Ascending aorta (tissue), 2 donors: ENCODE data around the gene NT5DC2. TPM values are rescaled to one million over a fixed set of nuclear protein-coding genes. Genes with fewer than 3 reads are reported as not detected.
A peak's percentile ranks its signal among the peaks of the same experiment; 100 is the strongest.

ENCODE experiments used
- DNase-seq, 2 donors: peaks; one replicate each; pipeline ENCODE4 v3.0.0-alpha.2; 2019; ENCODE audit warnings: low spot score in 2 of 2
- H3K27ac ChIP-seq, 2 donors: fragments of 200-600 bp; sonication (generic); one replicate each; pipeline ENCODE4 v1.5.1; 2016 to 2017; ENCODE audit warnings: mild to moderate bottlenecking in 1 of 2
- H3K27me3 ChIP-seq: fragments of 200-600 bp; sonication (generic); one replicate; pipeline ENCODE4 v1.5.1; 2017
- H3K36me3 ChIP-seq, 2 donors: fragments of 200-600 bp; sonication (generic); one replicate each; pipeline ENCODE4 v1.5.1; 2016
- H3K4me1 ChIP-seq, 2 donors: fragments of 200-600 bp; sonication (generic); one replicate each; pipeline ENCODE4 v1.5.1; 2016 to 2017; ENCODE audit warnings: mild to moderate bottlenecking in 1 of 2
- H3K4me3 ChIP-seq, 2 donors: fragments of 200-600 bp; sonication (generic); one replicate each; pipeline ENCODE4 v1.5.1; 2016 to 2017; ENCODE audit warnings: mild to moderate bottlenecking in 1 of 2
- H3K9me3 ChIP-seq, 2 donors: fragments of 200-600 bp; sonication (generic); one replicate each; pipeline ENCODE4 v1.5.1; 2016
- intact Hi-C: fragments of 100-400 bp; cut with DNase I; formaldehyde crosslinking; loops from one replicate; pipeline ENCODE4 v1.15.1; 2023
- total RNA-seq: library from RNA; depleted of rRNA; stranded (reverse); fragments of >200 nt; gene quantifications from one replicate; pipeline ENCODE4 v1.1.0, GENCODE V29; 2016
- TF ChIP-seq, protein P1 (sequence below), 3 experiments: fragments of 200-600 bp in 2 of 3; fragments of 450-650 bp in 1 of 3; sonication (generic) in 2 of 3; IDR thresholded peaks; one replicate each; pipeline ENCODE4 v1.5.1; 2016 to 2019; ENCODE audit warnings: antibody characterized with exemption in 3 of 3, mild to moderate bottlenecking in 1 of 3, moderate library complexity in 1 of 3

Gene NT5DC2
- total RNA-seq, 1 donor from 2014 or later, result 95.5 TPM

DNA sequence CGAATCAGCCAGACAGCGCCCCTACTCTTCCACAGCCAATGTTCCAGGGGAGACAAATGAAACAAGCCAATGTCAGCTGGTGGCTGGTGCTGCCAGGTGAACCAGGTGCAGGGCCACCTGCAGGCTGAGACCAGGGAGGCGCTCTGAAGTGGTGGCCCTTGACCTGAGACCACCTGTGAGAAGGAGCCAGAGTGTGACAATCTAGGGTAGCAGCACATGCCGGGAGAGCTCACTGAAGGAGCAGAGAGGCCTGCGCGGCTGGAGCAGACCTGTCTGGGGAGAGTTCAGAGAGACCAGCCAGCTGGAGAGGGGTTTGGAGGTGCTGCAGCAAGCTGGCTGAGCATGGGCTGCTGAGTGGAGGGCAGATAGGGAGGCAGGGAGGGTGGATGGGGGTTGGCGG is 39.2 kb downstream of the NT5DC2 start:
- no peaks in the 10 kb centered on the region for H3K27me3 ChIP-seq
- no peaks in the 10 kb centered on the region for H3K9me3 ChIP-seq
- intact Hi-C loops, result no loop called here
- H3K27ac ChIP-seq, result peak overlapping the region in 1 of 2 donors; percentile 33
- no peak for DNase-seq
- peaks cover 0 to 4% of the 10 kb centered on the region in 2 donors for H3K4me1 ChIP-seq
- H3K36me3 ChIP-seq, result peaks cover 38 to 42% of the 10 kb centered on the region in 2 donors
- TF ChIP-seq, protein P1, sequence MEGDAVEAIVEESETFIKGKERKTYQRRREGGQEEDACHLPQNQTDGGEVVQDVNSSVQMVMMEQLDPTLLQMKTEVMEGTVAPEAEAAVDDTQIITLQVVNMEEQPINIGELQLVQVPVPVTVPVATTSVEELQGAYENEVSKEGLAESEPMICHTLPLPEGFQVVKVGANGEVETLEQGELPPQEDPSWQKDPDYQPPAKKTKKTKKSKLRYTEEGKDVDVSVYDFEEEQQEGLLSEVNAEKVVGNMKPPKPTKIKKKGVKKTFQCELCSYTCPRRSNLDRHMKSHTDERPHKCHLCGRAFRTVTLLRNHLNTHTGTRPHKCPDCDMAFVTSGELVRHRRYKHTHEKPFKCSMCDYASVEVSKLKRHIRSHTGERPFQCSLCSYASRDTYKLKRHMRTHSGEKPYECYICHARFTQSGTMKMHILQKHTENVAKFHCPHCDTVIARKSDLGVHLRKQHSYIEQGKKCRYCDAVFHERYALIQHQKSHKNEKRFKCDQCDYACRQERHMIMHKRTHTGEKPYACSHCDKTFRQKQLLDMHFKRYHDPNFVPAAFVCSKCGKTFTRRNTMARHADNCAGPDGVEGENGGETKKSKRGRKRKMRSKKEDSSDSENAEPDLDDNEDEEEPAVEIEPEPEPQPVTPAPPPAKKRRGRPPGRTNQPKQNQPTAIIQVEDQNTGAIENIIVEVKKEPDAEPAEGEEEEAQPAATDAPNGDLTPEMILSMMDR (IDR thresholded peaks at IDR 0.05), result no peak
- H3K4me3 ChIP-seq, result peak overlapping the region in 1 of 2 donors; percentile 52

DNA sequence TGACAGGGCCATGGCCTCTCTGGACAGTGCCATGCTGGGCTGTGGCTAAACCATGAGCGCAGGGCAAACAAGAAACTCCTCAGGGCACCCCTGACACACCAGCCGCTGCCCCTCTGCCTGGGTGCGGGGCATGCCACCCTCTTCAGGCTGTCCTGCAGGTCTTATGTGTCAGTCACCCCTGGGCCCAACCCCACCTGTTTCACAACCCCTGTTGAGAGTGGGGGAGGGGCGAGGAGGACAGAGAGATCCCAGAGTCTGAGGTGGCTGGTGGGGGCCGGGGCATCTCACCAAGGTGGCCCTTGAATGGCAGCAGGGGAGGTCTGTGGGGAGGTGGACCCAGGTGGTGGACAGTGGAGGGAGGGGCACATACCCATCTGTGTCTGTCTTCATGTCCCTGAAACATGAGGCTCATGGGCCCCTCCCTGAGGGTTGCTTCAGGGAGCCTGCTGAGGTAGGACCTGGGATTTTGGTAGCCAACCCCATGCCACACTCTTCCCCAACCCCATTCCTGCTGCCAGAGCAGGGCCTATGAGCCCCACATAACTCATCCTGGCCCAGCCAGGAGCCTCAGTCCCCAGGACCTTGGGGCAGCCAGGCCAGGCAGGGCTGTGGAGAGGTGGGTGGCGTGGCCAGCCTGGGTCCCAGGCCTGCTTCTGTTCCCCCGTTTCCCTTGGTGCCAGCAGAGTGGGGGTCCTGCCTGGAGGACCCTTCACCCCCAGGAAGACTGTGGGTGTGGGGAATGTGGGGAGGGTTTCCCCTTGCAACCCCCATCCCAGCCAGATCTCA is 40.2 kb downstream of the NT5DC2 start:
- TF ChIP-seq, protein P1 (IDR thresholded peaks at IDR 0.05), result no peak
- H3K36me3 ChIP-seq, result peaks cover 48 to 52% of the 10 kb centered on the region in 2 donors
- no peaks in the 10 kb centered on the region for H3K9me3 ChIP-seq
- no peak overlapping the region for H3K4me3 ChIP-seq
- DNase-seq, result no peak
- H3K27me3 ChIP-seq, result no peaks in the 10 kb centered on the region
- no peak overlapping the region for H3K27ac ChIP-seq
- intact Hi-C loops, result no loop called here
- H3K4me1 ChIP-seq, result peaks cover 0 to 4% of the 10 kb centered on the region in 2 donors

DNA sequence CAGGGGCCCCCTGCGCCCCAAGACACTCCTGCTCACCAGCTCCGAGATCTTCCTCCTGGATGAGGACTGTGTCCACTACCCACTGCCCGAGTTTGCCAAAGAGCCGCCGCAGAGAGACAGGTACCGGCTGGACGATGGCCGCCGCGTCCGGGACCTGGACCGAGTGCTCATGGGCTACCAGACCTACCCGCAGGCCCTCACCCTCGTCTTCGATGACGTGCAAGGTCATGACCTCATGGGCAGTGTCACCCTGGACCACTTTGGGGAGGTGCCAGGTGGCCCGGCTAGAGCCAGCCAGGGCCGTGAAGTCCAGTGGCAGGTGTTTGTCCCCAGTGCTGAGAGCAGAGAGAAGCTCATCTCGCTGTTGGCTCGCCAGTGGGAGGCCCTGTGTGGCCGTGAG is 41.6 kb downstream of the NT5DC2 start:
- TF ChIP-seq, protein P1 (IDR thresholded peaks at IDR 0.05), result no peak
- peaks cover 0 to 4% of the 10 kb centered on the region in 2 donors for H3K4me1 ChIP-seq
- DNase-seq, result no peak
- H3K27me3 ChIP-seq, result no peaks in the 10 kb centered on the region
- intact Hi-C loops, result no loop called here
- peaks cover 62 to 66% of the 10 kb centered on the region in 2 donors for H3K36me3 ChIP-seq
- no peaks in the 10 kb centered on the region for H3K9me3 ChIP-seq
- H3K4me3 ChIP-seq, result no peak overlapping the region
- H3K27ac ChIP-seq, result no peak overlapping the region

DNA sequence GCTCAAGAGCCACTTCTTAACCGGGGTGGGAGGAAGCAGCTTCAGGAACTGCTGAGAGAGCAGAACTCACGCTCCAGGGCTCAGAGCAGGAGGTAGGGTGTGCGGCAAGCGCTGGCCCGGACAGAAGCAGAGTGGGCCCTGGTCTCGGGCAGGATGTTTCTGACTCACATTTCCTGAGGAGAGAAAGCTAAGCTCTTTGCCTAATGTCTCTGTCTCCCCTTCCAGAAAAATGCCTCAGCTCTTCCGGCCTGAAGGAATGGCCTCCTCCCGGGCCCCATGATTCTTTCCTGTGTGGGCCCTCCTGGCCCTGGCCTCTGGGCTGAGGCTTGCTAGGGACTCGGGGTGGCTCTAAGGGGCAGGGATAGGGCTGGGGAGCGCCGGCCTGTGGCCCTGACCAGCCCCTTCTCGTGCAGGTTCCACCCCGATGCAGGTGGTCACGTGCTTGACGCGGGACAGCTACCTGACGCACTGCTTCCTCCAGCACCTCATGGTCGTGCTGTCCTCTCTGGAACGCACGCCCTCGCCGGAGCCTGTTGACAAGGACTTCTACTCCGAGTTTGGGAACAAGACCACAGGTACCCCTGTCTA is 42.6 kb downstream of the NT5DC2 start:
- H3K4me1 ChIP-seq, result peaks cover 0 to 4% of the 10 kb centered on the region in 2 donors
- H3K27me3 ChIP-seq, result no peaks in the 10 kb centered on the region
- peaks cover 72 to 76% of the 10 kb centered on the region in 2 donors for H3K36me3 ChIP-seq
- intact Hi-C loops, result no loop called here
- TF ChIP-seq, protein P1 (IDR thresholded peaks at IDR 0.05), result no peak
- H3K27ac ChIP-seq, result peak overlapping the region; percentile 45 to 58
- H3K4me3 ChIP-seq, result no peak overlapping the region
- no peaks in the 10 kb centered on the region for H3K9me3 ChIP-seq
- DNase-seq, result peak in 1 of 2 donors; percentile 79

DNA sequence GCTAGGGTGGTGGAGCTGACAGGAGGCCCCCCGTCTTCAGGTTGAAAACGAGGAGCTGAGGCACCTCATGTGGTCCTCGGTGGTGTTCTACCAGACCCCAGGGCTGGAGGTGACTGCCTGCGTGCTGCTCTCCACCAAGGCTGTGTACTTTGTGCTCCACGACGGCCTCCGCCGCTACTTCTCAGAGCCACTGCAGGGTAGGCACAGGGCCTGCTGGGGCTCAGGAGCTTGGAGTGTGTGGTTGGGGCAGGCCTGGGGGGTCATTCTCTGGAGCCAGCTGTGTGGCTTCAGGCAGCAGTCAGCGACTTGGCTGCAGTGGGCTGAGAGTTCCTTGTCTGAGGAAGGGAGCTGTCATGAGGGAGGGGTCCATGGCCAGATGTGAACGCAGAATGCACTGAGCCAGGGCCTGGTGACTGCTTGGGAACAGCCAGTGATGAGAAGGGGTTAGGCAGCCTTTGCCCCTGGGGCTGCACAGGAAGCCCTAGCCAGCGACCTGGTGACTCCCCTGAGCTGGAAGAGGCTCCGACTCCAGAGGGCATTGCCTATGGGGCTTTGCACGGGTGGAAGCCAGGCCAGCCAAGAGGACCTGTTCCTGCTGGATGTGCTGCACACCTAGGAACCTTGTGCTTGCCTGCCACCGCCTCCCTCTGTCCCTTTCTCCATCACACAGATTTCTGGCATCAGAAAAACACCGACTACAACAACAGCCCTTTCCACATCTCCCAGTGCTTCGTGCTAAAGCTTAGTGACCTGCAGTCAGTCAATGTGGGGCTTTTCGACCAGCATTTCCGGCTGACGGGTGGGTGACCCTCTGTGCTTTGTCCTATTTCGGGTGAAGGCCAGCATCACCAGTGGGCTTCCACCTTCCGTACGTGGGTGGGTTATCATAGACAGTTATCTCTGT is 43.4 kb downstream of the NT5DC2 start:
- intact Hi-C loops, result no loop called here
- no peaks in the 10 kb centered on the region for H3K27me3 ChIP-seq
- H3K4me3 ChIP-seq, result no peak overlapping the region
- H3K9me3 ChIP-seq, result no peaks in the 10 kb centered on the region
- DNase-seq, result no peak
- TF ChIP-seq, protein P1 (IDR thresholded peaks at IDR 0.05), result no peak
- peaks cover 80 to 84% of the 10 kb centered on the region in 2 donors for H3K36me3 ChIP-seq
- peak overlapping the region; percentile 7 to 53 for H3K27ac ChIP-seq
- peaks cover 0 to 4% of the 10 kb centered on the region in 2 donors for H3K4me1 ChIP-seq
